ENCODE data around the gene DIS3L2. TPM values are rescaled to one million over a fixed set of nuclear protein-coding genes. Genes with fewer than 3 reads are reported as not detected.

DIS3L2 gene
- total RNA-seq, 1 experiment from 2014 or later: 28.5 TPM

- CTCF ChIA-PET: no interaction called here
- TF ChIP-seq TEAD1 (CRISPR knock-in tag; IDR thresholded peaks at IDR 0.05) (no peak), ESRRA (CRISPR knock-in tag; IDR thresholded peaks at IDR 0.05; ENCODE audit: borderline replicate concordance) (no peak), ZSCAN18 (CRISPR knock-in tag; IDR thresholded peaks at IDR 0.05) (no peak), NR2C2 (CRISPR knock-in tag; IDR thresholded peaks at IDR 0.05) (no peak), OVOL2 (CRISPR knock-in tag; IDR thresholded peaks at IDR 0.05; ENCODE audit: borderline replicate concordance) (no peak), E2F1 (CRISPR knock-in tag; IDR thresholded peaks at IDR 0.05) (no peak)
- ATAC-seq: no peak
- Mint-ChIP-seq H3K36me3 (peaks cover 12% of the 10 kb centered on the region), H3K9me3 (peaks cover 16% of the 10 kb centered on the region), H3K4me3 (no peak overlapping the region), H3K27me3 (ENCODE audit: low read depth) (no peaks in the 10 kb centered on the region), H3K4me1 (no peaks in the 10 kb centered on the region), H3K27ac (no peak overlapping the region)
- DNase-seq (ENCODE audit: low spot score): no peak
- POLR2A ChIA-PET: no interaction called here
These were observed 356.8 kb downstream of the DIS3L2 start for GRCh38 chr2:232318169-232318855.

GRCh38 chr2:232319067-232319802, 357.7 kb downstream of the DIS3L2 start:
- ATAC-seq: no peak
- TF ChIP-seq ZNF671 (CRISPR knock-in tag; IDR thresholded peaks at IDR 0.05) (no peak), PRRX2 (CRISPR knock-in tag; IDR thresholded peaks at IDR 0.05) (no peak), AFF4 (CRISPR knock-in tag; IDR thresholded peaks at IDR 0.05; ENCODE audit: borderline replicate concordance) (no peak), E2F1 (CRISPR knock-in tag; IDR thresholded peaks at IDR 0.05) (no peak), OVOL2 (CRISPR knock-in tag; IDR thresholded peaks at IDR 0.05; ENCODE audit: borderline replicate concordance) (no peak), CTCF (IDR thresholded peaks at IDR 0.05) (no peak), FOXP1 (CRISPR knock-in tag; IDR thresholded peaks at IDR 0.05; ENCODE audit: borderline replicate concordance) (no peak), PRDM15 (CRISPR knock-in tag; IDR thresholded peaks at IDR 0.05) (no peak), ATF6 (CRISPR knock-in tag; IDR thresholded peaks at IDR 0.05) (no peak), GRHL2 (CRISPR knock-in tag; IDR thresholded peaks at IDR 0.05; ENCODE audit: insufficient replicate concordance, severe bottlenecking) (no peak), ZBTB21 (CRISPR knock-in tag; IDR thresholded peaks at IDR 0.05; ENCODE audit: borderline replicate concordance) (no peak), CREM (CRISPR knock-in tag; IDR thresholded peaks at IDR 0.05) (no peak)

More at GRCh38 chr2:232319067-232319802, 357.7 kb downstream of the DIS3L2 start:
- DNase-seq (ENCODE audit: low spot score): no peak
- Mint-ChIP-seq H3K36me3 (peaks cover 7% of the 10 kb centered on the region), H3K9me3 (peaks cover 7% of the 10 kb centered on the region; the same call in 1 of the 2 replicates), H3K4me1 (no peaks in the 10 kb centered on the region), H3K27ac (no peak overlapping the region), H3K27me3 (ENCODE audit: low read depth) (no peaks in the 10 kb centered on the region), H3K4me3 (no peak overlapping the region)
- POLR2A ChIA-PET: no interaction called here
- CTCF ChIA-PET: interaction anchor here (1.3 kb wide), 1 partner anchor 26 kb away, joined by 3 read pairs; no protein-coding TSS in a partner anchor

All from WTC11 (cell line).